Activated CD8-positive, alpha-beta memory T cell treated with anti-CD3 and anti-CD28 coated beads for 48 hours (primary cell): ENCODE results near the gene KRTAP26-1.

Experiments
- DNase-seq, 3 experiments: peaks; one replicate each; pipeline ENCODE4 v3.0.0-alpha.2; 2020; ENCODE audit warnings: low read depth in 2 of 3, low spot score in 2 of 3

Gene KRTAP26-1

DNA sequence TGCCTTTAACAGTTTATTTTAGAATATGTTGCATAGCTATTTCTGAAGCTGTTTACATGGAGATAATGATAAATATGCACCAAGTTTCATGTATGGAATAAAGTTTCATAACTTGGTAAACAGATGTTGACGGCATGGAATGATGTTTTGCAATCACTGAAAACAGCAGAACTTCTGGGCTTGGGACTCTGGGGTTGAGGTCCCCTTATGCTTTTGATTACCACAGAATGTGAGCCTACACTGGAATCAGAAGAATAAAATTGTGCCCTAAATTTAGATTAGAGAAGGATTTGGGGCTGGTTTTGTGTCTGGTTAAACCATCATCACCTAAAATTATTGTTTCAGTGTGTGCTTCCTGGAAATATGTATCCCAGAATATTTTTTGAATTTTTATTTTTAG is 48.5 kb downstream of the KRTAP26-1 start:
- no peak for DNase-seq

DNA sequence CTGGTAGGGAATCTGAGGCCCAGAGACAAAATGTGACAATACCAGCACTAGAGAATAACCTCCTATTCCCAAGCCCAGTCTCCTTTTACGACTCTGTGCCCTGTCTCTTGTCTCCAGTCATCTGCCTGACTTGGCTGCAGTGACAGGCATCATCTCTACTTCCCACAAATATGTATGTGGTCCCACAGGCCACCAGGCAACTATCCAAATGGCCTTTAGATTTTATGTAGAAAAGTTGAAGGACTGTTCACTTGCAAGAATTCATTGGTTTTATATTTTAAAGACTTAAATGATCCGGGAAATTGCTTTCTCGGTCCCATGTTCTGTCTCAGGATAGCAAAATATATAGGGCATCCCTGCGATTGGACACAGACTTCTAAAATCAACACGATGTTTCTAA is 49.0 kb downstream of the KRTAP26-1 start:
- no peak for DNase-seq

DNA sequence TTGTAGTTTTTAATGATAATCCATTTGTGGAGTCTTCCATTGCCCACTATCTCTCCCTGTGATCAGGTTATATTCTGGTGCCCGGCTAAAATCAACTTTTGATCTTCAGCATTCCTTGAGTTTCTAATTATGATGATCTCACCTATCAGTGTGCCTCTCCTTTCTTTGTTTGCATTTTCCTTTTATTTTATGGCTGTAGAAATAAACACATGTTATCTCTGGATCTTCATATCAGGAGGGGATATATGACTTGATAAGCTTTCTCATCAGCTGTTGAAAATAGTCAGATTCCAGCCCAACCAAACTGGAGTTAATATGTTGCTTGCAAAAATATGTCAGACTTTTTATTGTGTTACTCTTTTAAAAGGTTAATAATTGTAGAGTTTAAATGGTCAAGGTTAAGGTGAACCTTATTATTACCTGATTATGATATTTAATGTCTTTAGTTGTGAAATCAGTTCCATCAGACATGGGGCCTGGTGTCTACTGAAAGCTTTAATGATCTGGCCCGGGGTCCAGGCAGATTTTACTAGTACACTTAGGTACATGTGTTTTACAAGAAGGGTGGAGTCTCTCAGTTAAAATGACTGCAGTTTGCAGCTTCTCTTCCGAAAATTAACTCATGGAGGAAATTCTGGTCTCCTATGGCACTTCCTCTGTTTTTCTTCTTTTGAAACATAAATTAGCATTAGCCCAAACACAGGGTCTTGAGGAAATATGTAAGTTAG is 50.1 kb downstream of the KRTAP26-1 start:
- no peak for DNase-seq
